ENCODE results near the gene PRIM2.
"Not testable (repeated sequence)": the region's sequence is repeated elsewhere in the genome, so short reads cannot be mapped to it uniquely, and the experiment has no call there.

Gene PRIM2

GRCh38 chr6:57317060-57317943 is at the start of gene PRIM2:
PRIM2 (plus strand) TSS chr6:57317630; CDS start chr6:57318446, 816 bp downstream.
- H3K27ac ChIP-seq, result peak within 1 kb of the TSS; percentile 74
- TF ChIP-seq CTCF (IDR thresholded peaks at IDR 0.05) (no peak), ZFX (IDR thresholded peaks at IDR 0.05; ENCODE audit: borderline replicate concordance) (no peak)

GRCh38 chr6:57268294-57268640 is 49.2 kb upstream of the PRIM2 start:
- no peak overlapping the region for H3K27ac ChIP-seq

GRCh38 chr6:57274113-57274824 is 43.2 kb upstream of the PRIM2 start:
- not testable (repeated sequence) for H3K27ac ChIP-seq

More at GRCh38 chr6:57268294-57268640, 49.2 kb upstream of the PRIM2 start:
- TF ChIP-seq ZFX (IDR thresholded peaks at IDR 0.05; ENCODE audit: borderline replicate concordance) (no peak), CTCF (IDR thresholded peaks at IDR 0.05) (no peak; the same call in 1 of the 2 replicates)

GRCh38 chr6:57275384-57275783 is 42.0 kb upstream of the PRIM2 start:
- TF ChIP-seq ZFX (IDR thresholded peaks at IDR 0.05; ENCODE audit: borderline replicate concordance), result no peak
- TF ChIP-seq CTCF (IDR thresholded peaks at IDR 0.05), result no peak
- no peak overlapping the region for H3K27ac ChIP-seq

GRCh38 chr6:57276946-57277345 is 40.5 kb upstream of the PRIM2 start:
- TF ChIP-seq CTCF (IDR thresholded peaks at IDR 0.05) (no peak), ZFX (IDR thresholded peaks at IDR 0.05; ENCODE audit: borderline replicate concordance) (no peak)
- H3K27ac ChIP-seq, result no peak overlapping the region

GRCh38 chr6:57278570-57278969 is 38.9 kb upstream of the PRIM2 start:
- TF ChIP-seq CTCF (IDR thresholded peaks at IDR 0.05), result no peak
- TF ChIP-seq ZFX (IDR thresholded peaks at IDR 0.05; ENCODE audit: borderline replicate concordance), result no peak
- no peak overlapping the region for H3K27ac ChIP-seq

GRCh38 chr6:57279013-57279412 is 38.4 kb upstream of the PRIM2 start:
- H3K27ac ChIP-seq, result no peak overlapping the region
- TF ChIP-seq CTCF (IDR thresholded peaks at IDR 0.05) (no peak), ZFX (IDR thresholded peaks at IDR 0.05; ENCODE audit: borderline replicate concordance) (no peak)

Data from 22Rv1 (cell line).